GM19324 (cell line): ENCODE data around the gene HACD3.
A peak's percentile ranks its signal among the peaks of the same experiment; 100 is the strongest.
"Not testable (repeated sequence)": the region's sequence is repeated elsewhere in the genome, so short reads cannot be mapped to it uniquely, and the experiment has no call there.

Experiments
- ATAC-seq: cut with Tn5 transposase; IDR thresholded peaks from one replicate; pipeline ENCODE4 v1.9.1; 2021; ENCODE audit warnings: mild to moderate bottlenecking, moderate library complexity; ENCODE audit not compliant: unreplicated experiment, low FRiP score

HACD3 gene

GRCh38 chr15:65587094-65587493, 56.8 kb downstream of the HACD3 start:
- ATAC-seq = no peak

GRCh38 chr15:65595960-65596359, 65.7 kb downstream of the HACD3 start:
- ATAC-seq = no peak

- no peak for ATAC-seq
Measured at GRCh38 chr15:65598468-65598867, 68.2 kb downstream of the HACD3 start.

GRCh38 chr15:65599677-65600076, 69.4 kb downstream of the HACD3 start:
- ATAC-seq = no peak

- ATAC-seq = no peak
Measured at GRCh38 chr15:65603134-65603533, 72.9 kb downstream of the HACD3 start.

GRCh38 chr15:65603559-65603958, 73.3 kb downstream of the HACD3 start:
- no peak for ATAC-seq

GRCh38 chr15:65610871-65611718, 80.8 kb downstream of the HACD3 start, which contains the start of gene INTS14:
Gene INTS14, minus strand, starts transcription at chr15:65611131. Its CDS starts 3,751 bp downstream, at chr15:65607380.
- ATAC-seq = peak; percentile 95

GRCh38 chr15:65611888-65612615, 81.8 kb downstream of the HACD3 start:
- no peak for ATAC-seq

- ATAC-seq = no peak
Measured at GRCh38 chr15:65612616-65612946, 82.3 kb downstream of the HACD3 start.

GRCh38 chr15:65612949-65613744, 82.9 kb downstream of the HACD3 start:
- ATAC-seq = no peak

GRCh38 chr15:65615887-65616286, 85.6 kb downstream of the HACD3 start:
- ATAC-seq = not testable (repeated sequence)

- ATAC-seq = no peak
Measured at GRCh38 chr15:65618560-65619109, 88.4 kb downstream of the HACD3 start.

GRCh38 chr15:65619626-65620290, 89.5 kb downstream of the HACD3 start:
- no peak for ATAC-seq

- no peak for ATAC-seq
Measured at GRCh38 chr15:65620833-65621232, 90.6 kb downstream of the HACD3 start.

GRCh38 chr15:65621638-65622037, 91.4 kb downstream of the HACD3 start, which contains the start of gene SLC24A1:
Gene SLC24A1, plus strand, starts transcription at chr15:65621938. Its CDS starts 2,143 bp downstream, at chr15:65624081.
- ATAC-seq = no peak

- no peak for ATAC-seq
Measured at GRCh38 chr15:65623103-65623502, 92.8 kb downstream of the HACD3 start.

- no peak for ATAC-seq
Measured at GRCh38 chr15:65626856-65627255, 96.6 kb downstream of the HACD3 start.
